Astrocyte (in vitro differentiated cells and primary cell): Measurements from ENCODE around the gene SEMA6A. TPM values are rescaled to one million over a fixed set of nuclear protein-coding genes. Genes with fewer than 3 reads are reported as not detected.

Experiments
- DNase-seq: peaks from one replicate; pipeline ENCODE4 v3.0.0-alpha.2; 2010; ENCODE audit warnings: low read depth
- FAIRE-seq: peaks from 2 replicates; lab custom pipeline; 2011; peaks lifted over from hg19 to GRCh38; lab: Jason Lieb, UNC
- H2AFZ ChIP-seq: 2 replicates; pipeline ENCODE4 v1.6.0; 2012; ENCODE audit warnings: low read depth, low read length, inconsistent platforms
- H3K27ac ChIP-seq: 2 replicates; pipeline ENCODE4 v1.5.1; 2011; ENCODE audit warnings: low read depth, low read length, inconsistent platforms
- H3K27me3 ChIP-seq: 2 replicates; pipeline ENCODE4 v1.6.0; 2011; ENCODE audit warnings: low read length, inconsistent platforms; ENCODE audit not compliant: insufficient read depth
- H3K36me3 ChIP-seq: 2 replicates; pipeline ENCODE4 v1.5.1; 2011; ENCODE audit warnings: low read length, inconsistent platforms; ENCODE audit not compliant: insufficient read depth
- H3K4me1 ChIP-seq: 2 replicates; pipeline ENCODE4 v1.5.1; 2011; ENCODE audit warnings: low read length, inconsistent platforms; ENCODE audit not compliant: insufficient read depth
- H3K4me2 ChIP-seq: 2 replicates; pipeline ENCODE4 v1.6.0; 2012; ENCODE audit warnings: low read length, inconsistent platforms
- H3K4me3 ChIP-seq: 2 replicates; pipeline ENCODE4 v1.5.1; 2011; ENCODE audit warnings: low read depth, mild to moderate bottlenecking, low read length, inconsistent platforms; ENCODE audit not compliant: insufficient read depth
- H3K79me2 ChIP-seq: 2 replicates; pipeline ENCODE4 v1.6.0; 2012; ENCODE audit warnings: mild to moderate bottlenecking, low read length, inconsistent platforms; ENCODE audit not compliant: insufficient read depth
- H3K9ac ChIP-seq: 2 replicates; pipeline ENCODE4 v1.6.0; 2012; ENCODE audit warnings: mild to moderate bottlenecking, low read length, inconsistent platforms
- H3K9me3 ChIP-seq: 2 replicates; pipeline ENCODE4 v1.5.1; 2012; ENCODE audit warnings: low read depth, mild to moderate bottlenecking, low read length, inconsistent platforms; ENCODE audit not compliant: insufficient read depth
- H4K20me1 ChIP-seq: 2 replicates; pipeline ENCODE4 v1.6.0; 2012; ENCODE audit warnings: low read length, inconsistent platforms; ENCODE audit not compliant: insufficient read depth
- H3K27ac Mint-ChIP-seq: one replicate; pipeline ENCODE4 v1.8.0; 2021; ENCODE audit warnings: mild to moderate bottlenecking, mixed read lengths; ENCODE audit not compliant: unreplicated experiment
- H3K27me3 Mint-ChIP-seq: one replicate; pipeline ENCODE4 v1.8.0; 2021; ENCODE audit warnings: low read depth, mixed read lengths; ENCODE audit not compliant: unreplicated experiment
- H3K36me3 Mint-ChIP-seq: one replicate; pipeline ENCODE4 v1.8.0; 2021; ENCODE audit warnings: low read depth, mixed read lengths; ENCODE audit not compliant: unreplicated experiment
- H3K4me1 Mint-ChIP-seq: one replicate; pipeline ENCODE4 v1.8.0; 2021; ENCODE audit warnings: low read depth, mixed read lengths; ENCODE audit not compliant: unreplicated experiment
- H3K4me3 Mint-ChIP-seq: one replicate; pipeline ENCODE4 v1.8.0; 2021; ENCODE audit warnings: mild to moderate bottlenecking, moderate library complexity, mixed read lengths; ENCODE audit not compliant: unreplicated experiment
- H3K9me3 Mint-ChIP-seq: one replicate; pipeline ENCODE4 v1.8.0; 2021; ENCODE audit warnings: mild to moderate bottlenecking, mixed read lengths; ENCODE audit not compliant: unreplicated experiment
- CTCF ChIP-seq: IDR thresholded peaks from 2 replicates; pipeline ENCODE4 v1.5.1; 2011; ENCODE audit warnings: low read depth, mild to moderate bottlenecking, inconsistent platforms, low read length, moderate library complexity; ENCODE audit not compliant: insufficient read depth
- EZH2 ChIP-seq: IDR thresholded peaks from 2 replicates; pipeline ENCODE4 v1.6.1; 2012; ENCODE audit warnings: mild to moderate bottlenecking, low read length, inconsistent platforms; ENCODE audit not compliant: insufficient read depth
- total RNA-seq: library from RNA; stranded (reverse); gene quantifications from 2 replicates; pipeline ENCODE4 v1.2.1, GENCODE V29; 2021

The SEMA6A gene
- total RNA-seq, 1 donor from 2014 or later = 34.2 TPM

DNA sequence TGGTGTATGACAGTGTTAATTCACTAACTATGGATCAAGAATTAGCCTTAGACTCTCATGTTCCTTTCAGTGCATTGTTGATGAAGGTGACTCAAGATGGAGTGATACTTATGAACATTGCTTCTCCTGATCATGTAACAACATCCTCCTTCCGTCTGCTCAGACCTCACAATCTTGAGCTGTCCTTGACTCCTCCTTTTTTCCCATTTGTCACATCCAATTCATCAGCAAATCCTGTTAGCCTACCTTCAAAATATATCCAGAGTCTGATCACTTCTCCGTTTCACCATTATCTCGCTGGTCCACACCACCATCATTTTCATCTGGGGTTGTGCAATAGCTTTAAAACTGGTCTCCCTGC is 9.2 kb upstream of the SEMA6A start:
- FAIRE-seq (no peak), DNase-seq (no peak)
- Histone ChIP-seq H3K79me2 (no peaks in the 10 kb centered on the region), H3K9me3 (no peaks in the 10 kb centered on the region), H3K4me2 (peak overlapping the region; percentile 38), H4K20me1 (no peaks in the 10 kb centered on the region), H3K9ac (no peak overlapping the region), H3K27ac (no peak overlapping the region), H3K36me3 (no peaks in the 10 kb centered on the region), H3K27me3 (peaks cover 2% of the 10 kb centered on the region), H2AFZ (no peak overlapping the region), H3K4me1 (peaks cover 4% of the 10 kb centered on the region), H3K4me3 (no peak overlapping the region)
- Mint-ChIP-seq H3K27ac (no peak overlapping the region), H3K9me3 (no peaks in the 10 kb centered on the region), H3K4me1 (peaks cover 5% of the 10 kb centered on the region), H3K4me3 (no peak overlapping the region), H3K36me3 (peaks cover 1% of the 10 kb centered on the region), H3K27me3 (peaks cover 1% of the 10 kb centered on the region)
- no peak for TF ChIP-seq EZH2
- no peak for TF ChIP-seq CTCF

DNA sequence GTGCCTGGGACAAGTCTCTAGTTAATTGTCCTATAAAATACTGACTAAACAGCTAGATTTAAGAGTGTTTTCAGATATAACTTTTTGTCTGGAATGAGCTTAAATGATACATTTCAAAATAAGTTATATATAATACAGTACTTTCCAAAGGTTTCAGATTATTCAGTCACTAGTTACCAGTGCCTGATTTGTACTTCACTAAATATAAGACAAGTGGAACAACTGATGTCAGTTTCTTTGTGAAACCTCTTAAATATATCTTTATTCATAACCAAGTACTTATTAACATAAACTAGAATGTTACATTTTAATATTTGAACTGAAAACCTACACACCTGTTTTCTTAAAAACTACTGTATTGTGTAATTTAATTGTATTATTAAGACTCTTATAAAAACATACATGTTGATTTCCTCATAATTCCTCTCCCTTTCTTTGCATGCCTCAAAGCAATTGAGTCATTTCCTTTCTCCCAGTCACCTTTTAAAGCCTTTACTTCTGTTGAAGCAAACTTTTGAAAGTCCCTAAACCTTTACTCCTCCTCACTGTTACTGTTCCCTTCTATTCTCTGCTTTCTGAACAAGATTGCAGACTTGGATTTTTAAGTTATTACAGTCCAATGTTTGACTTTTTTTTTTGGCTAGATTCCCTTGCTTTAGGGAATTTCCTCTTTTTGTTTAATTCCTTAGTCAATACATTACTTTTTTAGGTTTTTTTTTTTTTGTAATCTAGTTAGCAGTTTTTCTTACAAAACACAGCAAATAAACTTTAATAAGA is 8.7 kb upstream of the SEMA6A start:
- H3K9me3 Mint-ChIP-seq = no peaks in the 10 kb centered on the region
- DNase-seq = no peak
- Histone ChIP-seq H3K27ac (no peak overlapping the region), H3K27me3 (peaks cover 4% of the 10 kb centered on the region), H3K4me3 (no peak overlapping the region), H4K20me1 (no peaks in the 10 kb centered on the region), H3K9ac (no peak overlapping the region), H2AFZ (no peak overlapping the region), H3K79me2 (no peaks in the 10 kb centered on the region), H3K4me1 (peaks cover 4% of the 10 kb centered on the region), H3K4me2 (peak overlapping the region; percentile 38), H3K36me3 (no peaks in the 10 kb centered on the region), H3K9me3 (no peaks in the 10 kb centered on the region)
- H3K27ac Mint-ChIP-seq = peak overlapping the region; percentile 20
- H3K36me3 Mint-ChIP-seq = peaks cover 1% of the 10 kb centered on the region
- H3K27me3 Mint-ChIP-seq = peaks cover 5% of the 10 kb centered on the region
- peaks cover 7% of the 10 kb centered on the region for H3K4me1 Mint-ChIP-seq
- H3K4me3 Mint-ChIP-seq = no peak overlapping the region
- TF ChIP-seq EZH2 (no peak), CTCF (no peak)
- FAIRE-seq = no peak

DNA sequence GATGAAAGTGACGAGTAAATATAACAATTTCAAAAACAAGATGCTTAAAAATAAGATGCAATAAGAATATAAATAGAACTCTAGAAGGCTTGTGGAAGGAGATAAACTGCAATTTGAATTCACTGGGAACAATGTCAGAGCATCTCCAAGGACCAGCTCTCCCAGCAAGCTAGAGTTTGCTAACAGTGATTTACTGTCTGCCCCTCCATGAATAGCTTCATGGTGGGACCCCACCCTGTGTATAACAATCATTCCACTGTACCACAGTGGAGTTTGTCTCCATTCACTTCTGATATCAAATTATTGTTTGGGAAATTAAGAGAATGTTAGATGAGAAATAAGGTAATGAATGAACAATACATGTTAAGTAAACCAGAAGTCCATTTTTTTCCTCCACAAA is 7.3 kb upstream of the SEMA6A start:
- no peak overlapping the region for H3K9ac ChIP-seq
- H4K20me1 ChIP-seq = no peaks in the 10 kb centered on the region
- DNase-seq (no peak), FAIRE-seq (peak; percentile 45)
- Mint-ChIP-seq H3K27ac (no peak overlapping the region), H3K4me3 (no peak overlapping the region), H3K9me3 (no peaks in the 10 kb centered on the region), H3K27me3 (peaks cover 9% of the 10 kb centered on the region), H3K36me3 (peaks cover 1% of the 10 kb centered on the region), H3K4me1 (peaks cover 7% of the 10 kb centered on the region)
- no peaks in the 10 kb centered on the region for H3K9me3 ChIP-seq
- H3K4me1 ChIP-seq = peaks cover 4% of the 10 kb centered on the region
- no peak overlapping the region for H3K4me3 ChIP-seq
- H2AFZ ChIP-seq = no peak overlapping the region
- TF ChIP-seq EZH2 (no peak), CTCF (no peak)
- peaks cover 11% of the 10 kb centered on the region for H3K27me3 ChIP-seq
- H3K4me2 ChIP-seq = no peak overlapping the region
- no peaks in the 10 kb centered on the region for H3K79me2 ChIP-seq
- H3K36me3 ChIP-seq = no peaks in the 10 kb centered on the region
- H3K27ac ChIP-seq = no peak overlapping the region
